ENCODE measurements around the gene NCKAP5L.

DNA sequence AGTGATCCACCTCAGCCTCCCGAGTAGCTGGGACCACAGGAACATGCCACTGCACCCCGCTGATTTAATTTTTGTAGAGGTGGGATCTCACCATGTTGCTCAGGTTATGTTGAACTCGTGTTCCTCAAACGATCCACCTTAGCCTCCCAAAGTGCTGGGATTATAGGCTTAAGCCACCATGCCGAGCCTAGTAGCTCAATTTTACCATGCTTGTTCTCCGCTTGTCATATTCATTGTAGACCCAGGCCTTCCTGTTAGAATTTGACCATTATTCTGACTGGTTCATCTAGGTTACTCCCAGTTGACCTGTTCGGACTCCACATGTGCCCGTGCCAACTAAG, 62.1 kb downstream of the NCKAP5L start:
- TF ChIP-seq, protein P1, sequence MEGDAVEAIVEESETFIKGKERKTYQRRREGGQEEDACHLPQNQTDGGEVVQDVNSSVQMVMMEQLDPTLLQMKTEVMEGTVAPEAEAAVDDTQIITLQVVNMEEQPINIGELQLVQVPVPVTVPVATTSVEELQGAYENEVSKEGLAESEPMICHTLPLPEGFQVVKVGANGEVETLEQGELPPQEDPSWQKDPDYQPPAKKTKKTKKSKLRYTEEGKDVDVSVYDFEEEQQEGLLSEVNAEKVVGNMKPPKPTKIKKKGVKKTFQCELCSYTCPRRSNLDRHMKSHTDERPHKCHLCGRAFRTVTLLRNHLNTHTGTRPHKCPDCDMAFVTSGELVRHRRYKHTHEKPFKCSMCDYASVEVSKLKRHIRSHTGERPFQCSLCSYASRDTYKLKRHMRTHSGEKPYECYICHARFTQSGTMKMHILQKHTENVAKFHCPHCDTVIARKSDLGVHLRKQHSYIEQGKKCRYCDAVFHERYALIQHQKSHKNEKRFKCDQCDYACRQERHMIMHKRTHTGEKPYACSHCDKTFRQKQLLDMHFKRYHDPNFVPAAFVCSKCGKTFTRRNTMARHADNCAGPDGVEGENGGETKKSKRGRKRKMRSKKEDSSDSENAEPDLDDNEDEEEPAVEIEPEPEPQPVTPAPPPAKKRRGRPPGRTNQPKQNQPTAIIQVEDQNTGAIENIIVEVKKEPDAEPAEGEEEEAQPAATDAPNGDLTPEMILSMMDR (conservative IDR thresholded peaks at IDR 0.05; ENCODE audit: low read depth in 2 of 2) = no peak
- TF ChIP-seq STAT1 (IDR thresholded peaks at IDR 0.05; ENCODE audit: unreplicated experiment) (no peak), EZH2 (IDR thresholded peaks at IDR 0.05; ENCODE audit: low read depth, unreplicated experiment) (no peak), REST (IDR thresholded peaks at IDR 0.05; ENCODE audit: unreplicated experiment) (no peak), EZH2phosphoT487 (IDR thresholded peaks at IDR 0.05; ENCODE audit: unreplicated experiment) (no peak), CREB1 (CRISPR knock-in tag; IDR thresholded peaks at IDR 0.05; ENCODE audit: low read depth) (no peak)
- TF ChIP-seq, protein P2, sequence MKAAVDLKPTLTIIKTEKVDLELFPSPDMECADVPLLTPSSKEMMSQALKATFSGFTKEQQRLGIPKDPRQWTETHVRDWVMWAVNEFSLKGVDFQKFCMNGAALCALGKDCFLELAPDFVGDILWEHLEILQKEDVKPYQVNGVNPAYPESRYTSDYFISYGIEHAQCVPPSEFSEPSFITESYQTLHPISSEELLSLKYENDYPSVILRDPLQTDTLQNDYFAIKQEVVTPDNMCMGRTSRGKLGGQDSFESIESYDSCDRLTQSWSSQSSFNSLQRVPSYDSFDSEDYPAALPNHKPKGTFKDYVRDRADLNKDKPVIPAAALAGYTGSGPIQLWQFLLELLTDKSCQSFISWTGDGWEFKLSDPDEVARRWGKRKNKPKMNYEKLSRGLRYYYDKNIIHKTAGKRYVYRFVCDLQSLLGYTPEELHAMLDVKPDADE (IDR thresholded peaks at IDR 0.05) = no peak

Measured in GM23338 (cell line).